Brain microvascular endothelial cell (primary cell): ENCODE measurements around the gene NRXN2.

ENCODE experiments used
- DNase-seq: peaks from one replicate; pipeline ENCODE4 v3.0.0-alpha.2; 2020
- H3K27ac ChIP-seq: fragments of 250-450 bp; sonication (Bioruptor Pico); 2 replicates; pipeline ENCODE4 v1.5.1; 2020; ENCODE audit warnings: mild to moderate bottlenecking, moderate library complexity
- H3K27me3 ChIP-seq: fragments of 250-450 bp; sonication (Bioruptor Pico); replicated peaks from 2 replicates; pipeline ENCODE4 v1.5.1; 2020; ENCODE audit warnings: mild to moderate bottlenecking
- H3K36me3 ChIP-seq: fragments of 250-450 bp; sonication (Bioruptor Pico); replicated peaks from 2 replicates; pipeline ENCODE4 v1.5.1; 2020; ENCODE audit warnings: mild to moderate bottlenecking
- H3K4me3 ChIP-seq: 2 replicates; pipeline ENCODE4 v1.5.1; 2011; ENCODE audit warnings: low read depth, mild to moderate bottlenecking, control low read depth, low read length, moderate library complexity
- CTCF ChIP-seq: IDR thresholded peaks from 2 replicates; pipeline ENCODE4 v1.5.1; 2011; ENCODE audit warnings: low read depth, mild to moderate bottlenecking, moderate library complexity, low read length, control low read depth, inconsistent platforms; ENCODE audit errors: missing control alignments
- in situ Hi-C: cut with HindIII; loops from 2 replicates; pipeline ENCODE4 v1.10.0; 2017; ENCODE audit warnings: low sequenced_read_pairs, low pct_ligation_motif_present

Gene NRXN2

DNA sequence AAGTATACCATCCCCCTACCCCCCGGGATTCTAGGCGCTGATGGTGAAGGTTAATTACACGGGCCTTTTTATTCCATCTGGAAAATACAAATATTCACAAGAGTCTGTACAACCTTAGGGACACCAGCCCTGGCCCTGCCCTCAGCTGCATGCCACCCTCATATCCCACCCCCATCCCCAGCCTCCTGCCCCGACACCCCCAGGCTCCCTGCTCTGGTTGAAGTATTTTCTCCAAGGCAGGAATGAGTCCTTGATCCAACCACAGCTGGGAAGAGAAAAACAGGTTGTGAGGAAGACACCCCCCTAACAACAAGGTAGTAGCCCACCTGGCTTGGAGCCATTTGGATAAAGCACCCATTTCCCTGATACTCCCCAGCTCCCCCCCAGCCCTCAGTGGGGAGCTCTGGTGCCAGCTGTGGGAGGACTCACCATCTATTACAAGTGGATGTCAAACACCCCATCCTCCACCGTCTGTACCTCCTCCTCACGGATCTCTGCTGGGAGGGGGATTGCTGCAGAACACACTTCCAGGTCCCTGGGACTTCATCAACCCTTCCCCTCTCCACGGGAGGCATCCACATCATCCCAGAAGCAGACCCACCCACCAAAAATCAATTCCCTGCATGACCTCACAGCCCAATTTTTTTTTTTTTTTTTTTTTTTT lies 4.0 kb upstream of the NRXN2 start:
- Histone ChIP-seq H3K36me3 (no peaks in the 10 kb centered on the region), H3K4me3 (no peak overlapping the region), H3K27ac (no peak overlapping the region), H3K27me3 (peaks cover 11% of the 10 kb centered on the region)
- in situ Hi-C loops = no loop called here
- no peak for TF ChIP-seq CTCF
- no peak for DNase-seq

DNA sequence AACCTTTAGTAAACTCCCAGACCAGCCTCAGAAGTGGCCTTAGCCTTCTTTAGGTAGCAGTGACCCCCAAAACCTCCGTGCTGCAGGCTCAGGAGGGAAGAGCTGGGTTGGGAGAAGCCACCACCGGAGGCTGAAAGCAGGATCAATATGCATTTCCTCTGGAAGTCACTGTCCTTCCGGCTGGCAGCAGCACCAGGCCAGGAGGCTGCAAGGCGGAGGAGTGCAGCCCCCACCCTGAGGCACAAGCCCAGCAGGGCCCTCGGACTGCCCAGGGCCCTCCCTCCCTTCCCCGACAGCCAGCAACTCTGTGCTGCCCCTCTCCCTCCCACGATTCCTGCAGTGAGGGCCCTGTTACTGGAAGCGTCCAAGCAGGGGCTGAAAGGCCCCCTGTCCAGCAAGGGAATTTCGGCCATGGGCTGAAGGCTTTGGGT lies 3.2 kb upstream of the NRXN2 start:
- no peak for TF ChIP-seq CTCF
- Histone ChIP-seq H3K36me3 (no peaks in the 10 kb centered on the region), H3K27ac (no peak overlapping the region), H3K27me3 (peaks cover 14% of the 10 kb centered on the region), H3K4me3 (no peak overlapping the region)
- no peak for DNase-seq
- in situ Hi-C loops = no loop called here

DNA sequence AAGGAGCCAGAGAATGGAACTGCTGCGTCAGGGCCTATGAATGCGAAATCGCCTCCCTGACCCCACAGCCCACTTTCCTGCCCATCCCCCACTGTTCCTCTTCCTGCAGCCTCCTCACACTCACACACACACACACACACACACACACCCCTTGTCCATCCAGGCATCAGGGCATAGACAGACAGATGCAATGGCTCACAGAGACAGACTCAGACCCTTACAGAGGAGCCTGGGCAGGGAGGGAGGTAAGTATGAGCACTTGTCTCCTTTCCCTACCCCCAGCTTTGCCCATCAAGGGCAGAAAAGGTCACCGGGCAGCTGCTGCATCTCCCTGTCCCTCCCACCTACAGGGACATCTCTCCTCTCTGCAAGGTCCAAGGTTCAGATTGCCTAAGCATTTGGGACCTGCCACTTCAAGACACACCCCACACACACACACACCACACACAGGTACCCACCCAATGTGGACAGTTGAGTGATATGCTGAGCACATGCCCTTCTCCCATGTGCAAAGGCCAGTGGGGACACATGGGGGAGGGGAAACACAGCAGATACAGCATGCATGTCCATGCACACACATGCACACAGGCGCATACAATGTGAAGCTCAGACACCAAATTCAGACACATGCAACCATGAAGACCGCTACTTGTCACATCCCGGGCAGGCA lies 2.0 kb upstream of the NRXN2 start:
- peaks cover 16% of the 10 kb centered on the region for H3K27me3 ChIP-seq
- H3K4me3 ChIP-seq = no peak overlapping the region
- H3K27ac ChIP-seq = no peak overlapping the region
- no peaks in the 10 kb centered on the region for H3K36me3 ChIP-seq
- DNase-seq = no peak
- in situ Hi-C loops = no loop called here
- no peak for TF ChIP-seq CTCF

DNA sequence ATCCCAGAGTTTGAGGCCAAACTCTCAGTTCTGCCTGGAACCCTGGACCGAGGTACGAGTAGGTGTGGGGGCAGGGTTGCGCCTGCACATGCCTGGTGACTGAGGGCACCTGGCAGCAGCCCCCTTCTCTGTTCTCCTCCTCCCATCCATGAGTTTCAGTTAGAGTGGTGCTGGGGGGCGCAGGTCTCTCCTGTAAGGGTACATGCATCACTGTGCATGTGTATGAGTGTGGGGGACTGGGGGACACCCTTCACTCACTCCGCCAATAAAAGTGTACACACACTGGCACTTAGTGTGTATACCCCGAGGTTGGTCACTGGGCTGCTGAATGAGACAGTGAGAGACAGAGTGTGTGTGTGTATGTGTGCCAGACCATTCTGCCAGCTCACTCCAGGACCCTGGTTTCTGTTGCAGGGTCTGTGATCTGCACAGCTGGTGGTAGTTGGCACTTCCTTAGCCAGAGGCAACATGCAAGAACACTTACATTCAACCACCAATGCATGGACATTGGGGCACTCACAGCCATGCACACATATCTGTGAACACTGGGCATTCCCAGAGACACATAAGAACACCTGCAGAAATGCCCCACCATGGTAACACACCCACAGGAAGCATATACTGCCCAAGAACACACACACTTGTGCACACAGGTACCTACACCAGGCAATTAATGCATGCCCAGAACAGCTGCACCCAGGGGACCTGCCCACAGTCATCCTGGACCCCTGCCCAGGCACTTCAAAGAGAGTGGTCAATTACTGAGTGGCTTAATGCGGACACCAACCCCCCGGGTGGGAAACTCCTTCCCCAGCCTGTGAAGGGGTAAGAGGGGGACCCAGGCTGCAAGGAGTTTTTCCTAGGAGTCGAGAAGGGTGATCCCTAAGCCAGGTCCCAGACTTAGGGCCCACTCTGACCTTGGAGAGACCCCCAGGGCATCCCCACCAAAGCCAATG lies 1.2 kb upstream of the NRXN2 start:
- H3K27me3 ChIP-seq = peaks cover 16% of the 10 kb centered on the region
- no peak for DNase-seq
- TF ChIP-seq CTCF = no peak
- in situ Hi-C loops = no loop called here
- no peak overlapping the region for H3K27ac ChIP-seq
- no peak overlapping the region for H3K4me3 ChIP-seq
- H3K36me3 ChIP-seq = no peaks in the 10 kb centered on the region

DNA sequence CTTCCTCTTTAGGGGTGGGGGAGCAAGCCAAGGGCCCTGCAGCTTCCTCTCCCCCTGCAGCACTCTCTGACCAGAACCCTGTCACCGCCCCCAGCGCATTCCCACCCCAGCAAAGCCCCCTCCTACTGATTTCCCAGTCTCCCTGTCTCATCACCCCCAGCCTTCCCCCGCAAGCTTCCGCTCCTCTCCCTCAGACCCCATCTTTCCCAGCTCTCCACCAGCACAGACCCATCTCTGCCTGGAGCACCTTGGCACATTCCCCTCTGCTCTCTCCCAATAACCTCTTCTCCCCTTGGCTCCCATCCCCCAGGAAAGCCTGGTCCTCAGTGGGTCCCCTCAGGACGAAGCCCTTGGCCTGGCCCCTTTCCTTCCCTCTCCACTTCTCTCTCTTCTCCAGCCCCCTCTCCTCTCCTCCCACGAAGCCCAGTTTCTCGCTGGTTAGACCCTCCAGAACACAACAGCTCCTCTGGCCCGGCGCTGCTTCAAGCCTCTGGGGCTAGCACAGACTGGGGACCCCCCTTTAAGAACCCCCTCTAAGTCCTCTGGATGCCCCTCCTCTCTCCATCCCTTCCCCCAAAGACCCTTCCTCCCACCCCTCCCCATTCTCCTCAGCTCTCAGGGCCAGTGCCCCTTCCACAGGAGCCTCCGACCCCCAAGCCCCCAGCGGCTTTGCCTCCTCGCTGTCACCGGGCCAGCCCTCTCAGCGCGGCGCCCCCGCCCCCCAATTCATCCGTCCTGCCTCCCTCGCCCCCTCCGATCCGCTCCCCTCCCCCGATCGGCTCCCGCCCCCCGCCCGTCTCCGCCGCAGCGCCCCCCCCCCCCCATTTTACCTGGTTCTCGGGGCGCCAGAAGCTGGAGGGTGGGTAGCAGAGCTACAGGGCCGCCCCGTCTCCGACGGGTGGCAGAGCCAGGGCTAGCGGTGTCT lies 594 bp downstream of the NRXN2 start:
- Histone ChIP-seq H3K4me3 (no peak overlapping the region), H3K27me3 (peaks cover 18% of the 10 kb centered on the region), H3K27ac (no peak overlapping the region), H3K36me3 (no peaks in the 10 kb centered on the region)
- in situ Hi-C loops = no loop called here
- no peak for TF ChIP-seq CTCF
- no peak for DNase-seq
